Measurements from ENCODE around the gene OR4K14. TPM values are rescaled to one million over a fixed set of nuclear protein-coding genes. Genes with fewer than 3 reads are reported as not detected.
"Not testable (repeated sequence)": the region's sequence is repeated elsewhere in the genome, so short reads cannot be mapped to it uniquely, and the experiment has no call there.

The OR4K14 gene, protein sequence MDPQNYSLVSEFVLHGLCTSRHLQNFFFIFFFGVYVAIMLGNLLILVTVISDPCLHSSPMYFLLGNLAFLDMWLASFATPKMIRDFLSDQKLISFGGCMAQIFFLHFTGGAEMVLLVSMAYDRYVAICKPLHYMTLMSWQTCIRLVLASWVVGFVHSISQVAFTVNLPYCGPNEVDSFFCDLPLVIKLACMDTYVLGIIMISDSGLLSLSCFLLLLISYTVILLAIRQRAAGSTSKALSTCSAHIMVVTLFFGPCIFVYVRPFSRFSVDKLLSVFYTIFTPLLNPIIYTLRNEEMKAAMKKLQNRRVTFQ
- total RNA-seq (ENCODE audit: insufficient read depth, low replicate concordance): 5.1 TPM

DNA sequence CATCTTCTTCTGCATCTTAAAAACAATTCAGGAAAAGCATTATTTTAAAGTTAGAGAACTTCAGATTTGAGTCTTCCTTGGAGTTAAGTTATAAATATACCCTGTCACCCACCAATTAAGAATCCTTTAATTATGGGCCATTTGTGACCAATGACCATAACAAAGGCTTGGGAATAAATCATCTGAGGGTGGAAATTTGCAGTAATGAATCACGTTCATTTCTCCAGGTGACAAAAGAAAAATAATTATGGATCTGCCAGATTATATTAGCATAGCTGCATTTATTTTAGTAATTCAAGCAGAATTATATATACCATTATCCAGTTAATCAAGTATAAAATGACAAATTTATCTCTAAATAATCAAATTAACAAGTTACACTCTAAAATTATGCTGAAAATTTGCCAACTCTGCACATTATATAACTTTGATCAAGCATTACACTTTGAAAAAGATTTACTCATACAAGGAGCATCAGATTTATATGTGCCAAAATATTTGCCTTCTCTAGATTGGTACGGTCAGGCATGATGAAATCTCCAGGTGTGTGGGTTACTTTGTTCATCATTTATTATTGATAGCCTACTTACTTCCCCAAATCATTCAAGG is at the start of gene OR4K14:
Gene OR4K14, minus strand, starts transcription at position 51 of the 609 bp plus-strand sequence. CDS start 4,114 bp downstream, outside the sequence.
- DNase-seq (ENCODE audit: low spot score): no peak

DNA sequence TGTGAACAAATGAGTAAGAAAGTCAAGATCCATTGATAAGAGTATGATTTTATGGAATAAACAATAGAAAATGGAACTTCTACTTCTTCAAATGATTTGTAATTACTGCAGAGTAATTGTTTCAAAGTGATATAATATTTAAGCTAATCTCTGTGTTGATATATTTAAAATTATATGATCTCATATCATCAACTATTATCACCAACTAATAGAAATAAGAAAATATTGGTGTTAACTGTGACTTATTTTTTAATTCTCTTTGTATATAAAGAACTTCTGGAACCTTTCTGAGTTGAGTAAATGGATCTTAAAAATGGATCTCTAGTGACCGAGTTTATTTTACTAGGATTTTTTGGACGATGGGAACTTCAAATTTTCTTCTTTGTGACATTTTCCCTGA is 40.6 kb upstream of the OR4K14 start, which contains the start of gene OR4L1:
Gene OR4L1, plus strand, starts transcription at position 301 of the 400 bp plus-strand sequence. Its CDS starts 0 bp downstream, at position 301.
- no peak for DNase-seq (ENCODE audit: low spot score)

DNA sequence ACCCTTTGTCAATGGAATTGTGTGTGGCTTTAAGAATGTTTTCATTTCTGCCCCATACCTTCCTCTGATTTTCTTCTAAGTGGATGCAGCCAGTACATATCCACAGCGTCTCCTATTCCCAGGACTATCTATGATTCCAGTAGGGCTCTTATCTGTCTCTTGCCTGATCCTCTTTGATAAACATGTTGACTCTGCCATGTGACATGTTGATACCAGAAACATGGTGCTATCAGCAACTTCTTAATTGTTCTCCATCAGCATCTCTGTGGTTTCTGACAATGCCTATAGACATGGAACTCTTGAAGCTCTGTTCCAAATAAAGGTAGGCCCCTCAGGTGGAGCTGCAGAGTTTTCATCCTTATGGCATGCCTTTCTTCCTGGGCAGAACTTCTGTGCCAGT is 29.1 kb upstream of the OR4K14 start:
- DNase-seq (ENCODE audit: low spot score): no peak

DNA sequence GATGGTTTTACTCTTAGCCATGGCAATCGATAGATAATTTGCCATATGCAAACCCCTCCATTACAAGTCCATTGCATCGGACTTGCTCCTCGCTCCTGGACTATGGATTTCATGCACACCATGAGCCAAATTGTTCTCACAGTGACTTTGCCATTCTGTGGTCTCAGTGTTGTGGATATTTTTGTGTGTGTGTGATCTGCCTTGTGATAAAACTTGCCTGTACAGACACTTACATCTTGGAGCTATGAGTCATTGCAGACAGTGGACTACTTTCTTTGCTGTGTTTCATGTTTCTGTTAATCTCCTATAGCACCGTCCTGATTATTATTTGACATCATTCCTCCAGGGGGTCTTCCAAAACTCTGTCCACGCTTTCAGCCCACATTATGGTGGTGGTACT is 25.1 kb upstream of the OR4K14 start:
- no peak for DNase-seq (ENCODE audit: low spot score)

DNA sequence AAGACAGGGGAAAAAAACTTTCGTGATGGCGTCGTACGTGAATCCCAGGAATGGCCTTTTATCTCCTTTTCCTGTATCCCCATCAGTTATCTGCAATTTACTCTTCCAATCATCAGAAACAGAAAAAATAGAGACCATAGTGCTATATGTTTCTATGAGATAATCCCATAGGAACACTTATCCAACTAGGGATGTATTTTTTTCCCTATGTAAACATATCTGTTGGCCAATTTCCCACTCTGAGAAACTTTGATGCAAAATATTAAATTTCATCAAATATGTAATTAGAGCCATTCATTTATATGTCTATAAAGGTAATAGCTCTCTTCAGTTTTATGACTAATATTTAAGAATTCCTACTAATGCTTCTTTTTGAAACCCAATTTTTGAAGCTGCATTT is 16.8 kb upstream of the OR4K14 start, which contains the start of gene OR4K13:
Gene OR4K13, minus strand, starts transcription at position 101 of the 400 bp plus-strand sequence. CDS start 1,280 bp downstream, outside the sequence.
- no peak for DNase-seq (ENCODE audit: low spot score)

DNA sequence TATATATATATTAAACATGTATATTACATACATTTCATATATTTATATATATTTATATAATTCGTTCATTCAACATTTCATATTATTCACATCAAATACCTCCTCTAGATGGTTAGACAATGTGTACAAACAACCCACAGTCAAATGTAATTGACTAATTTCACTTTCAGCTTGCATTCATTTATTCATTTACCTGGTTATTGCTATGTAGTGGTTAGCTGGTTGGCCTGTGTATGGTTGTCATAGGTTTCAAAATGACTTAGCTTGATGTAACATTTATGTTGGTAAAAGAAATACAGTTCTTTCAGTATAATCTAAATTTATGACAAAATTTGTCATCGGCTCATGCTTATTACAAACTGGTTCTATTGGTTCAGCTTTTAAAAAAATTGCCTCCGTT is 16.3 kb upstream of the OR4K14 start:
- no peak for DNase-seq (ENCODE audit: low spot score)

DNA sequence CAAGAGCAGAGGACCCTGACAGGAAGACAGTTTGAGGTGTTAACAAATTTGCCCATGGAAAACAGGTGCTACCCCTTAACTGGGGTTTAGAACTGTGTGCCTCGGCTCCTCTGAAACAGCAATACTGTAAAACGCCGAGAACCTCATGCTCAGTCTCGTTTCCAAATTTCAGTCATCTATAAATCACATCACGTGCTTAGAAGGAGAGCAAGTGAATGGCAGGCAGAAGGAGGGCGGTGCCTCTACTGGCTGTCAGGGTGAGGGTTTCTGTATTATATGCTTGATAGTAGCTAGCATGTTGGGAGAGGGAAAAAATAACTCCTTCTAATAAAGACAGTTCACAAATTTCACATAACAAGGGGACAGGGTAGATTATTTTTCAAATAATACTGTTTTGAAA is 12.0 kb upstream of the OR4K14 start:
- no peak for DNase-seq (ENCODE audit: low spot score)

DNA sequence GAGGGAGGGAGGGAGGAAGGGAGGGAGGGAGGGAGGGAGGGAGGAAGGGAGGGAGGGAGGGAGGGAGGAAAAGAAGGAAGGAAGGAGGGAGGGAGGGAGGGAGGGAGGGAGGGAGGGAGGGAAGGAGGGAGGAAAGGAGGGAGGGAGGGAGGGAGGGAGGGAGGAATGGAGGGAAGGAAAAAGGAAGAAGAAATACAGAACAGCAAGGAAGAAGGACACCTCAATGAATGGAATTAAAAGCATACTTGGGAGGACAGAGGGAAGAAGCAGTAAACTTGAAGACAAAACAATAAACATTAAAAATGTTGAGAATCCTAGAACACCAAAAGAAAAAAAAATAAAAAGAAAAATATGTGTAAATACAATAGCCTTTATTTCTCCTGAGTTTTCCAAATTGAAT is 11.0 kb downstream of the OR4K14 start:
- DNase-seq (ENCODE audit: low spot score): no peak

DNA sequence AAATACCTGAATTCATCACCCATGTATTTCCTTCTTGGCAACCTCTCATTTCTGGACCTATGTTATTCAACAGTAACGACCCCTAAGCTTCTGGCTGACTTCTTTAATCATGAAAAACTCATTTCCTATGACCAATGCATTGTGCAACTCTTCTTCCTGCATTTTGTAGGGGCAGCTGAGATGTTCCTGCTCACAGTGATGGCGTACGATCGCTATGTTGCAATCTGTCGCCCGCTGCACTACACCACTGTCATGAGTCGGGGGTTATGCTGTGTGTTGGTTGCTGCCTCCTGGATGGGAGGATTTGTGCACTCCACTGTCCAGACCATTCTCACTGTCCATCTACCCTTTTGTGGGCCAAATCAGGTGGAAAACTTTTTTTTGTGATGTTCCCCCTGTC is 16.8 kb downstream of the OR4K14 start:
- DNase-seq (ENCODE audit: low spot score): no peak

DNA sequence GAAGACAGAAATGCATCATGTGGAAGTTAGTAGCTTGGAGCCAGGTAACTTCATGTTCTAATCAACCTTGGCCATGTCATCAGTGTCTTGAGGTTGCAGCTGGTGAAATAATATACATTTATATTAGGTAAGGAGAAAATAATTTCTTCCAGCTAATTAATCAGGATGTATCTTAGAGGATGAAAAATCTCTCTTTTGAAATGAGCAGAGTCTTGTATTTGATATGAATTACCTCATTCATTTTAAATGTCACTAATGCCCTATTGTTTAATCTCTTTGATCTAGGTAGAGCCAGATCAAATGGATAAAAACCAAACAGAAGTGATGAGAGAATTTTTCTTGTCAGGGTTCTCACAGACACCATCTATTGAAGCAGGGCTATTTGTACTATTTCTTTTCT is 17.2 kb downstream of the OR4K14 start, which contains the start of gene OR4Q2:
Gene OR4Q2, plus strand, starts transcription at position 301 of the 400 bp plus-strand sequence.
- no peak for DNase-seq (ENCODE audit: low spot score)

DNA sequence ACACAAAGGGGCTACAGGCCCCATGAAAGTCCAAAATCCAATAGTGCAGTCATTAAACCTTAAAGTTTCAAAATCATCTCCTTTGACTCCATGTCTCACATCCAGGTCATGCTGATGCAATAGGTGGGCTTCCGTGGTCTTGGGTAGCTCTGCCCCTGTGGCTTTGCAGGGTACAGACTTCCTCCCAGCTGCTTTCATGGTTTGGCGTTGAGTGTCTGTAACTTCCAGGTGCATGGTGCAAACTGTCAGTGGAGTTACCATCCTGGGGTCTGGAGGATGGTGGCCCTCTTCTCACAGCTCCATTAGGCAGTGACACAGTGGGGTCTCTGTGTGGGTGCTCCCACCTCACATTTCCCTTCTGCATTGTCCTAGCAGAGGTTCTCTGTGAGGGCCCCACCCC is 25.7 kb downstream of the OR4K14 start:
- DNase-seq (ENCODE audit: low spot score): no peak

DNA sequence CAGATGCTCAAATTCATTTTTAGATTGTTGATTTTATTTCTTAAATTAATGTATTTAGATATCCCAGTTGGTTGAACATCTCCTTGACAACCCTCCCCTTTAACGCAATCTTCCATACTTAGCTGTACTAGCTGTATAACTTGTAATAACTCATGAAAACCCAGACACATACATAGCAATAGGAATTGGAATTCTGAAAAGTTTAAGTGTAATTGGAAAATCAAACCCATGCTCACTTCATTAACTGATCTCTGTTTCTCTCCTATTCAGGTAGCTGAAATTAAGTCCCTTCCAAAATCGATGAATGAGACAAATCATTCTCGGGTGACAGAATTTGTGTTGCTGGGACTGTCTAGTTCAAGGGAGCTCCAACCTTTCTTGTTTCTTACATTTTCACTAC is 43.8 kb downstream of the OR4K14 start, which contains the start of gene OR4K15:
Gene OR4K15, plus strand, starts transcription at position 301 of the 400 bp plus-strand sequence. Its CDS starts 0 bp downstream, at position 301.
- no peak for DNase-seq (ENCODE audit: low spot score)

DNA sequence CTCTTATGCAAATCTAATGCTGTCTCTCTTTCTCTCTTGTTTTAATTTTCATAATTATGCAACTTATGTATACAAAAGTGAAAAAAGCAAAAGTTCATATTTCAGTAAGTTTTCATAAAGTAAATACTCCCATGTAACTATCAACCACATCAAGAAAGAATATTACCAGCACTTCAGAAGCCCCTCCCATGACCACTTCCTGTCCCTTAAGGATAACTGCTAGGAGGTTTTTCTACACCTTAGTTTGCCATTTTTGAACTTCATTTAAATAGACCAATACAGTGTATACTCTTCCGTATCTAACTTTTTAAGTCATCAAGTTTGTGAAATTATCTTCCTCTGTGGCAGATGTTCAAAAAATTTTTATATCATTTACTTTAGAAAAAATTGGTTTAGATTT is 44.3 kb downstream of the OR4K14 start:
- DNase-seq (ENCODE audit: low spot score): no peak

DNA sequence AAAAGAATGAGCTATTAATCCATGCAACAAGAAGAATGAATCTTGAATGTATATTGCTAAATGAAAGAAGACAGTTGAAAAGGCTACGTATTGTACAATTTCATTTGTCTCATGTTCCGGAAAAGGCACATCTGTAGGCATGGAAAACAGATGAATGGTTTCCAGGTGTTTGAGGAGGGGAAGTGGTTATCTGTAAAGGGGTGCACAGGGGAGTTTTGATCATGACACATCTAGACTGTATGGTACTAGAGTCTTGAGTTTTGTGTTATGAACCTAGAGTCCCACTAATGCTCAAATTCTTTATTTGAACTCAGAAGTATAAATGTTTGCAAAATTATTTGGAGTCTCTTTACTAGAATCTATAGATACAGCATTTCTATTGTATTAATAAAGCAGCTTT is 49.4 kb downstream of the OR4K14 start:
- not testable (repeated sequence) for DNase-seq (ENCODE audit: low spot score)

Other genes starting within 250 kb of the OR4K14 start
- gene OR4M1, start 245.8 kb downstream of the OR4K14 start, total RNA-seq (ENCODE audit: insufficient read depth, low replicate concordance): 12.5 TPM
- 5.3 TPM for gene OR4N2, start 215.5 kb downstream of the OR4K14 start, total RNA-seq (ENCODE audit: insufficient read depth, low replicate concordance)
- 6.3 TPM for gene OR4K2, start 144.2 kb downstream of the OR4K14 start, total RNA-seq (ENCODE audit: insufficient read depth, low replicate concordance)
- 5.8 TPM for gene OR4K5, start 98.7 kb downstream of the OR4K14 start, total RNA-seq (ENCODE audit: insufficient read depth, low replicate concordance)
- 2.2 TPM for gene OR4K1, start 88.4 kb downstream of the OR4K14 start, total RNA-seq (ENCODE audit: insufficient read depth, low replicate concordance)
- 8.4 TPM for gene OR4K15, start 43.7 kb downstream of the OR4K14 start, total RNA-seq (ENCODE audit: insufficient read depth, low replicate concordance)
- 1.4 TPM for gene OR4Q2, start 17.1 kb downstream of the OR4K14 start, total RNA-seq (ENCODE audit: insufficient read depth, low replicate concordance)
- gene OR4K13, start 16.7 kb upstream of the OR4K14 start, total RNA-seq (ENCODE audit: insufficient read depth, low replicate concordance): 3.4 TPM
- gene OR4L1, start 40.7 kb upstream of the OR4K14 start, total RNA-seq (ENCODE audit: insufficient read depth, low replicate concordance): not detected
- 5.1 TPM for gene OR4K17, start 91.4 kb upstream of the OR4K14 start, total RNA-seq (ENCODE audit: insufficient read depth, low replicate concordance)
- gene OR4N5, start 119.5 kb upstream of the OR4K14 start, total RNA-seq (ENCODE audit: insufficient read depth, low replicate concordance): 4.6 TPM
- gene OR11G2, start 171.6 kb upstream of the OR4K14 start, total RNA-seq (ENCODE audit: insufficient read depth, low replicate concordance): not detected
- gene OR11H6, start 204.4 kb upstream of the OR4K14 start, total RNA-seq (ENCODE audit: insufficient read depth, low replicate concordance): 1.2 TPM
- gene OR11H7, start 209.7 kb upstream of the OR4K14 start, total RNA-seq (ENCODE audit: insufficient read depth, low replicate concordance): not detected
- gene OR11H4, start 220.0 kb upstream of the OR4K14 start, total RNA-seq (ENCODE audit: insufficient read depth, low replicate concordance): 0.96 TPM

Data from umbilical cord (tissue), 2 donors.